ENCODE data around the gene TIFAB.

The TIFAB gene

GRCh38 chr5:135437796-135438560 lies 14.2 kb downstream of the TIFAB start:
- no peak for TF ChIP-seq POLR2A (IDR thresholded peaks at IDR 0.05; ENCODE audit: low read depth, low read length)
- TF ChIP-seq POLR2AphosphoS5 (IDR thresholded peaks at IDR 0.05; ENCODE audit: low read depth, low read length) = no peak
- TF ChIP-seq TAF1 (IDR thresholded peaks at IDR 0.05; ENCODE audit: borderline replicate concordance, low read depth, low read length) = no peak
- DNase-seq (ENCODE audit: insufficient read length) (no peak), FAIRE-seq (no peak)

GRCh38 chr5:135437422-135437795 lies 14.7 kb downstream of the TIFAB start:
- DNase-seq (ENCODE audit: insufficient read length) = no peak
- TF ChIP-seq TAF1 (IDR thresholded peaks at IDR 0.05; ENCODE audit: borderline replicate concordance, low read depth, low read length) = no peak
- TF ChIP-seq POLR2AphosphoS5 (IDR thresholded peaks at IDR 0.05; ENCODE audit: low read depth, low read length) = no peak
- TF ChIP-seq POLR2A (IDR thresholded peaks at IDR 0.05; ENCODE audit: low read depth, low read length) = no peak
- FAIRE-seq = peak; percentile 56

GRCh38 chr5:135436951-135437418 lies 15.2 kb downstream of the TIFAB start:
- TF ChIP-seq POLR2A (IDR thresholded peaks at IDR 0.05; ENCODE audit: low read depth, low read length) = no peak
- TF ChIP-seq TAF1 (IDR thresholded peaks at IDR 0.05; ENCODE audit: borderline replicate concordance, low read depth, low read length) = no peak
- TF ChIP-seq POLR2AphosphoS5 (IDR thresholded peaks at IDR 0.05; ENCODE audit: low read depth, low read length) = no peak
- FAIRE-seq (peak; percentile 27), DNase-seq (ENCODE audit: insufficient read length) (no peak)

- no peak for TF ChIP-seq POLR2A (IDR thresholded peaks at IDR 0.05; ENCODE audit: low read depth, low read length)
- no peak for TF ChIP-seq POLR2AphosphoS5 (IDR thresholded peaks at IDR 0.05; ENCODE audit: low read depth, low read length)
- TF ChIP-seq TAF1 (IDR thresholded peaks at IDR 0.05; ENCODE audit: borderline replicate concordance, low read depth, low read length) = no peak
- no peak for DNase-seq (ENCODE audit: insufficient read length)
- no peak for FAIRE-seq
Measured at GRCh38 chr5:135435467-135436330, 16.5 kb downstream of the TIFAB start.

GRCh38 chr5:135434591-135435466 lies 17.3 kb downstream of the TIFAB start:
- no peak for DNase-seq (ENCODE audit: insufficient read length)
- FAIRE-seq = no peak
- TF ChIP-seq POLR2AphosphoS5 (IDR thresholded peaks at IDR 0.05; ENCODE audit: low read depth, low read length) (no peak), POLR2A (IDR thresholded peaks at IDR 0.05; ENCODE audit: low read depth, low read length) (no peak), TAF1 (IDR thresholded peaks at IDR 0.05; ENCODE audit: borderline replicate concordance, low read depth, low read length) (no peak)

GRCh38 chr5:135433681-135434426 lies 18.3 kb downstream of the TIFAB start:
- FAIRE-seq (no peak), DNase-seq (ENCODE audit: insufficient read length) (no peak)
- TF ChIP-seq POLR2AphosphoS5 (IDR thresholded peaks at IDR 0.05; ENCODE audit: low read depth, low read length) = no peak
- TF ChIP-seq POLR2A (IDR thresholded peaks at IDR 0.05; ENCODE audit: low read depth, low read length) = no peak
- TF ChIP-seq TAF1 (IDR thresholded peaks at IDR 0.05; ENCODE audit: borderline replicate concordance, low read depth, low read length) = no peak

- TF ChIP-seq POLR2AphosphoS5 (IDR thresholded peaks at IDR 0.05; ENCODE audit: low read depth, low read length) = no peak
- TF ChIP-seq TAF1 (IDR thresholded peaks at IDR 0.05; ENCODE audit: borderline replicate concordance, low read depth, low read length) = no peak
- TF ChIP-seq POLR2A (IDR thresholded peaks at IDR 0.05; ENCODE audit: low read depth, low read length) = no peak
- FAIRE-seq (no peak), DNase-seq (ENCODE audit: insufficient read length) (no peak)
Measured at GRCh38 chr5:135432113-135432512, 20.0 kb downstream of the TIFAB start.

GRCh38 chr5:135430135-135430437 lies 22.1 kb downstream of the TIFAB start:
- DNase-seq (ENCODE audit: insufficient read length) (no peak), FAIRE-seq (no peak)
- TF ChIP-seq POLR2A (IDR thresholded peaks at IDR 0.05; ENCODE audit: low read depth, low read length) (no peak), TAF1 (IDR thresholded peaks at IDR 0.05; ENCODE audit: borderline replicate concordance, low read depth, low read length) (no peak), POLR2AphosphoS5 (IDR thresholded peaks at IDR 0.05; ENCODE audit: low read depth, low read length) (no peak)

- DNase-seq (ENCODE audit: insufficient read length) (no peak), FAIRE-seq (no peak)
- TF ChIP-seq TAF1 (IDR thresholded peaks at IDR 0.05; ENCODE audit: borderline replicate concordance, low read depth, low read length) = no peak
- no peak for TF ChIP-seq POLR2A (IDR thresholded peaks at IDR 0.05; ENCODE audit: low read depth, low read length)
- no peak for TF ChIP-seq POLR2AphosphoS5 (IDR thresholded peaks at IDR 0.05; ENCODE audit: low read depth, low read length)
Measured at GRCh38 chr5:135429301-135430134, 22.6 kb downstream of the TIFAB start.

GRCh38 chr5:135428586-135428985 lies 23.6 kb downstream of the TIFAB start:
- DNase-seq (ENCODE audit: insufficient read length) = no peak
- no peak for FAIRE-seq
- TF ChIP-seq POLR2A (IDR thresholded peaks at IDR 0.05; ENCODE audit: low read depth, low read length) (no peak), TAF1 (IDR thresholded peaks at IDR 0.05; ENCODE audit: borderline replicate concordance, low read depth, low read length) (no peak), POLR2AphosphoS5 (IDR thresholded peaks at IDR 0.05; ENCODE audit: low read depth, low read length) (no peak)

Data from GM12892 (cell line).